HS-5 (cell line): Measurements from ENCODE around the gene RASSF7.
"Not testable (repeated sequence)": the region's sequence is repeated elsewhere in the genome, so short reads cannot be mapped to it uniquely, and the experiment has no call there.

Source experiments
- DNase-seq: peaks from one replicate; pipeline ENCODE4 v3.0.0-alpha.2; 2012; ENCODE audit warnings: low read depth

Gene RASSF7, protein sequence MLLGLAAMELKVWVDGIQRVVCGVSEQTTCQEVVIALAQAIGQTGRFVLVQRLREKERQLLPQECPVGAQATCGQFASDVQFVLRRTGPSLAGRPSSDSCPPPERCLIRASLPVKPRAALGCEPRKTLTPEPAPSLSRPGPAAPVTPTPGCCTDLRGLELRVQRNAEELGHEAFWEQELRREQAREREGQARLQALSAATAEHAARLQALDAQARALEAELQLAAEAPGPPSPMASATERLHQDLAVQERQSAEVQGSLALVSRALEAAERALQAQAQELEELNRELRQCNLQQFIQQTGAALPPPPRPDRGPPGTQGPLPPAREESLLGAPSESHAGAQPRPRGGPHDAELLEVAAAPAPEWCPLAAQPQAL

DNA sequence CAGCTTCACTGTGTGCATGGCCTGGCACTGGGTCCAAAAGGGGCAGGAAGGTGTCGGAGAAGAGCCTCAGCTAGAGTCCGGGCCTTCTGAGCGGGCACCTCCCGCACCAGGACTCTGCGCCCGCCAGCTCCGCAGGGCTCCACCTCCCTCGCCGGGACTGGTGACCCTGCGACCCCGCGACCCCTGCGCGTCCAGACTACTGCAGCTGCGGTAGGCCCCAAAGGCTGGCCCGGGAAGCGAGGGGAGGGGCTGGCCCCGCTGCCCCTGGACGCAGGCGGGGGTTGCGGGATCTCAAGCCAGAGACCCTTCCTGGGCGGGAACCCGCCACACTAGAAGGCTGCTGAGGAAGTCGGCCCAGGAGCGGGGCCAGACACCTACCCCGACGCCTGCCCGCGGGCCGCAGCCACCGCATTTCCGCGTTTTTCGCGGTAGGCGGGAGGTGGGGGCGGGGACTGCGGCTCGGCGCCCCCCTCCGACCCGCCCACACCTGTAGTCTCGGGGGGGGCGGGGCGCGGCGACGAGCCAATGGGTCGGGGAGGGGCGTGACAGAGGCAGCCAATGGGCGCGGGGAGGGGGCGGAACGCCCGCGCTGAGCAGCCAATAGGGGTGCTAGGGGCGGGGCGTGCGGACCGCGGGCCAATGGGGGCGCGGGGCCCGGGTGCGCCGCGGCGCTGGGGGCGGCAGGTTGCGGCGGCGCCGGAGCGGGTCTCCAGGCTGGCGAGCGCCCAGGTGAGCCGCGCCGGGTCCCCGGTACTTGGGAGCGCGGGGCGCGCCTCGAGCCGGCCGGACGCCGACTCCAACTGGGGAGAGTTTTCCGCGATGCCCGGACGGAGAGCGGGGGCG is at the start of gene RASSF7, which contains the start of gene LMNTD2:
Gene RASSF7 (plus strand): TSS at position 666 of the 843 bp plus-strand sequence. CDS start 799 bp downstream, outside the sequence.
Gene LMNTD2 (minus strand): TSS at position 434 of the 843 bp plus-strand sequence. CDS start 22 bp downstream, at position 412.
- DNase-seq, result no peak

GRCh38 chr11:512761-513595 is 47.8 kb upstream of the RASSF7 start:
- no peak for DNase-seq

- no peak for DNase-seq
These were observed 46.2 kb upstream of the RASSF7 start for GRCh38 chr11:514606-515005.

GRCh38 chr11:515131-515530 is 45.6 kb upstream of the RASSF7 start:
- no peak for DNase-seq

DNA sequence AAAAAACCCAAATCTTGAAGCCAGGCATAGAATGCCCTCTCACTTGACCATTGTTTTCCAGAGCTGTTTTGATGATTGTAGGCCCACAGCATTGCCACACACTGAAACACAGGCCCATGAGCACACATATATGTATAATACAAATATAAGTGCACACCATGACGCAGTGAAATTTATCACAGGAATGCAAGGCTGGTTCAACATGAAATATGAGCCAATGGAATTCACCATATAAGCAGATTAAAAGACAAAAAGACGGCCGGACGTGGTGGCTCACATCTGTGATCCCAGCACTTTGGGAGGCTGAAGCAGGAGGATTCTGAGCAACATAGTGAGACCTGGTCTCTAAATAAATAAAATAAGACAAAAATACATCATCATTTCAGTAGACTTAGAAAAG is 44.4 kb upstream of the RASSF7 start:
- DNase-seq, result no peak

- DNase-seq, result not testable (repeated sequence)
These were observed 43.7 kb upstream of the RASSF7 start for GRCh38 chr11:516918-517685.

DNA sequence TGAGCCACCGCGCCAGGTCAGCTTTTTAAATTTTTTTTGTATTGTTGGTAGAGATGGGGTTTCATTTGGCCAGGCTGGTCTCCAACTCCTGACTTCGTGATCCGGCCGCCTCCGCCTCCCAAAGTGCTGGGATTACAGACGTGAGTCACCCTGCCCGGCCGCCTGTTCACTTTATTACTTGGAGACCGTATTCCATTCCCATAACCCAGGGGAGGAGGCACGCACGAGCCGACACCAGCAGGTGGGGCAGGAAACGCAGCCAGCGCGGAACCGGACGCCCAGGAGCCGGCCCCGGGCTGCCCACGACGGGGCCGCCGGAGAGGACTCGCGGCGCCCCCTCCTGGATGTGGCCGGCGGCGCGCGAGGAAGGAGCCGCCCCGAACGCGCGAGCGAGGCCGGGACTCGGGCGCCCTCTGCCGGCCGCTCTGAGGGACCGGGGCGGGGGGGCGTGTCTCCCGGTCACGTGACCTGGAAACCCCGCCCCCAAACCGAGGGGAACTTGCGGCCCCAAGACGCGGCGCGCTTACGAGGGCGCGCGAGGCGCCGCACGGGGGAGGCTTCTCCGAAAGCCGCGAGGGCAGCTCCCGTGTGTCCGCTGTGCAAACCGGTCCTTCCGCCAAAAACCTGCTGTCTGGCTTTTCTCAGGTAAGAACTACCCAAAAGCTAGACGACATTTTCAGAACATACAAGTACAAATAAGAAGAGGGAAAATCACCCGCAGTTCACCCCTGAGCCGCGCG is 42.1 kb upstream of the RASSF7 start:
- peak; percentile 88 for DNase-seq

DNA sequence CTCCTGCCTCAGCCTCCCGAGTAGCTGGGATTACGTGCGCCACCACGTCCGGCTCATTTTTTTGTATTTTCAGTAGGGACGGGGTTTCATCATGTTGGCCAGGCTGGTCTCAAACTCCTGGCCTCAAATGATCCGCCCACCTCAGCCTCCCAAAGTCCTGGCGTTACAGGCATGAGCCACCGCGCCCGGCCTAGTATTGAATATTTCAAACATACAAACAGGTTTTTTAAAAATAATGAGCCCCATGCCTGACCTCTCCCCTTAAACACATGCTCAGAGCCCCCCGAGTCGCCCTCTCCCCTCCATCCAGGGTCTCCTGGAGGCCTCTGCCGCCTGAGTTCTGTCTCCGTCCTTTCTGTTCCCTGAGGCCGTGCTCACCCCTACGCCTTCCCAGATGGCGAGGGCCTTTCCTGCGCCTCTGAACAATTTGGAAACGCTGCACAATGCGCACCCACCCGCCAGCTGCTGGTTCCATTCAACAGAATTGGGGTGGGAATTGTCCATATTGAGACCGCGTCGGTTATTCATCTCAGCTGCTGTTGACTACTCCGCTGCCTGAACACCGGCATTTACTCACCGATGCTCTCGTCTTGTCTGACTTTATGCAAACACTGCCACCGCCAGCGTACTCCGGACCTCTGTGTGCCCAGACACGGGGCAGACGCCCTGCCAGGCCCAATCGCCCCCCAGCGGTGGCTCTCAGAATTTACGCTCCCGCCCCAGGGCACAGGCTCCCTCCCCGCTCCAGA is 40.2 kb upstream of the RASSF7 start:
- DNase-seq, result no peak

- DNase-seq, result no peak
These were observed 39.5 kb upstream of the RASSF7 start for GRCh38 chr11:521177-521688.

DNA sequence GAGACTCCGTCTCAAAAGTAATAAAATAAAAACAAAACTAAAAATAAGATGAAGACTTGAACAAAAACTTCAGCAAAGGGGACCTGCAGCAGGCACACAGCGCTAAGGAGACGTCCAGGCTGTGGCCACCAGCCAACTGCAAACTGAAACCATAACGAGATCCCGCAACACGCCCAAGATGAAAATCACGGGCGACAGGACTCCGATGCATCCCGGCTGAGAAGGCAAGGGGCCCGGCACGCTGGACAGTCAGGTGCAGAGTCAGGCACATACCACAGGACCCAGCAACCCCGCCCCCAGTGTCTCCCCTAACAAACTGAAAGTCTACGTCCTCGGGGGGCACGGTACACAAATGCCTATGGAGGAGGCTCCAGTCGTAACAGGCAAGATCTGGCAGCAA is 34.6 kb upstream of the RASSF7 start:
- no peak for DNase-seq

- DNase-seq, result no peak
These were observed 32.5 kb upstream of the RASSF7 start for GRCh38 chr11:528166-528814.

GRCh38 chr11:528815-529727 is 31.7 kb upstream of the RASSF7 start:
- no peak for DNase-seq

DNA sequence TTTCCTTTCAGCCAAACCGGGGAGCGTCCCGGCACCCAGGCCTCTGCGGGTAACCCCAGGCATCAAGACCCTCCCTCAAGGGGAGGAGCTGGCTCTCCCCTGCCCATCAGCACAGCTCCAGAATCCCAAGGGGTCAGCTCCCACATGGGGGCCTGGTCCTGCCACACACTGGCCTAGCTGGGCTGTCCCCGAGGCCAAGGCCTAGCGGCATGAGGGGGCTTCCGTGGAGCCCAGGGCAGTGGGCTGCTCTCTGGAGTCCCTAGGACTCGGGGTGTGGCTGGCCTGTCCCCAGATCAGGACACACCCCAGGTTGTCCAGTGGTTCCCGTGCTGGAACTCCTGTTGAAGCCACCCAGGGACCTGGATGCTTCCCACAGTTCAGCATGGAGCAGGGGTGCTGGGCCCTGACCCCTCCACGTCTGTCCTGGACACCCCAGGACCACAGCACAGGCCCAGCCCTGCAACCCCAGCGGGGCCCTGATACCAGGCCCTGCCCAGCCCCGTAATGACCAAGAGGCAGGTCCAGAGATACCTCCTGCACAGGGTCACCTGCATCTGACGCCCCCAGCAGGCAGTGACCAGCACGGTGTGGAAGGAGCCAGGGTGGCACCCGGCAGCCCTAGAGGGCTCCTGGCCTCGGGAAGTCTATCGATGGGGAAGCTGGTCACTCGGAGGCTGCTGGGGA is 30.9 kb upstream of the RASSF7 start:
- no peak for DNase-seq

- no peak for DNase-seq
These were observed 29.6 kb upstream of the RASSF7 start for GRCh38 chr11:530960-531831.

DNA sequence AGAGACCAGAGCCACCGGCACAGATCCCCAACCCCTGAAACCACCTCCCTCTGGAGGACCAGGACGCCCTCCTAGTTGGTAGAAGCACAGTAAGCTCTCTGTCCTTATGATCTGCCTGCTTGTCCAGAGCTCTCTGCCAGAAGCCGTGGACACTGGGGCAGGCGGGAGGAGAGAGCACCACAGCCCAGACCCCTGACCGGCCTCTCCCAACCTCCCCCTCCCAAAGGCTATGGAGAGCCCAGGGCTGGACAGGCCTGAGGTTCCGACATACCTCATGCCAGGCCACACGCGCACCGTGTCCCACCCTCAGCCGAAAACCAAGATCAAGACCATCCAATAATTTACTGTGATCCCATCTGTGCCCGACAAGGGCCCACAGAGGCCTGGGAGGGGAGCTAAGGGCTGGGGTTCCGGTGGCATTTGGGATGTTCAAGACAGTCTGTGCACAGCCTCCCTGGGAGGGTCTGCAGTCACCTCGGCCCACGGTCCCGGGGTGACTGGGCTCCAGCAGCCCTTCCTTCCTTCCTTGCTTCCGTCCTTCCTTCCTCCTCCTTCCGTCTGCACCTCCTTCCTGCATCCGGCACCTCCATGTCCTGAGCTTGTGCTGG is 28.7 kb upstream of the RASSF7 start:
- DNase-seq, result no peak

- DNase-seq, result no peak
These were observed 28.2 kb upstream of the RASSF7 start for GRCh38 chr11:532527-532985.
